ENCODE data around the gene ENDOU.

GRCh38 chr12:47744778-47745436, 19.6 kb upstream of the ENDOU start:
- no peak for TF ChIP-seq CTCF (IDR thresholded peaks at IDR 0.05)
- no peak for TF ChIP-seq ZFX (IDR thresholded peaks at IDR 0.05; ENCODE audit: borderline replicate concordance)
